ENCODE results near the gene MTREX. TPM values are rescaled to one million over a fixed set of nuclear protein-coding genes. Genes with fewer than 3 reads are reported as not detected.

Gene MTREX
- total RNA-seq, 2 experiments from 2014 or later = 62.7 to 125 TPM

- ChIA-PET CTCF (ENCODE audit: unreplicated experiment) (no interaction called here), POLR2A (no interaction called here)
- no peaks in the 10 kb centered on the region for H3K9me3 ChIP-seq (ENCODE audit: low read length)
- H2AFZ ChIP-seq (ENCODE audit: low read length) = no peak overlapping the region
- H3K4me3 ChIP-seq (ENCODE audit: low read depth, low read length, poor library complexity, severe bottlenecking) = no peak overlapping the region
- no peaks in the 10 kb centered on the region for H3K4me1 ChIP-seq (ENCODE audit: insufficient read depth, low read length, poor library complexity, severe bottlenecking)
- H4K20me1 ChIP-seq (ENCODE audit: insufficient read depth, low read length) = no peaks in the 10 kb centered on the region
- no peak overlapping the region for H3K27ac ChIP-seq (ENCODE audit: low read depth, low read length, poor library complexity, severe bottlenecking)
- no peaks in the 10 kb centered on the region for H3K79me2 ChIP-seq (ENCODE audit: insufficient read depth, low read depth, low read length)
- peaks cover 93% of the 10 kb centered on the region for H3K36me3 ChIP-seq (ENCODE audit: insufficient read depth, low read length)
- TF ChIP-seq CTCF (conservative IDR thresholded peaks at IDR 0.05; ENCODE audit: low read length) (no peak), EZH2phosphoT487 (IDR thresholded peaks at IDR 0.05; ENCODE audit: borderline replicate concordance, low read depth, low read length) (no peak)
- no TSS peak for BruUV-seq (replicated peaks)
- no peak for DNase-seq (ENCODE audit: low spot score)
- H3K4me2 ChIP-seq (ENCODE audit: low read length) = no peak overlapping the region
- H3K9me2 ChIP-seq (ENCODE audit: insufficient read depth, low read length) = no peaks in the 10 kb centered on the region
- intact Hi-C loops (cut with micrococcal nuclease; ENCODE audit: unreplicated experiment) = no loop called here
These were observed 49.1 kb downstream of the MTREX start for GRCh38 chr5:55356896-55357295.

- Histone ChIP-seq H3K9me3 (ENCODE audit: low read length) (no peaks in the 10 kb centered on the region), H2AFZ (ENCODE audit: low read length) (no peak overlapping the region), H3K4me2 (ENCODE audit: low read length) (no peak overlapping the region), H3K4me3 (ENCODE audit: low read depth, low read length, poor library complexity, severe bottlenecking) (no peak overlapping the region), H3K27ac (ENCODE audit: low read depth, low read length, poor library complexity, severe bottlenecking) (no peak overlapping the region), H3K9me2 (ENCODE audit: insufficient read depth, low read length) (no peaks in the 10 kb centered on the region), H3K36me3 (ENCODE audit: insufficient read depth, low read length) (peaks cover 79% of the 10 kb centered on the region), H4K20me1 (ENCODE audit: insufficient read depth, low read length) (no peaks in the 10 kb centered on the region), H3K79me2 (ENCODE audit: insufficient read depth, low read depth, low read length) (no peaks in the 10 kb centered on the region), H3K4me1 (ENCODE audit: insufficient read depth, low read length, poor library complexity, severe bottlenecking) (no peaks in the 10 kb centered on the region)
- DNase-seq (ENCODE audit: low spot score) = no peak
- intact Hi-C loops (cut with micrococcal nuclease; ENCODE audit: unreplicated experiment) = no loop called here
- POLR2A ChIA-PET = interaction anchor here (0.6 to 0.7 kb wide), 2 partner anchors 78 to 436 kb away, joined by 3 read pairs; no protein-coding TSS in a partner anchor
- TF ChIP-seq CTCF (conservative IDR thresholded peaks at IDR 0.05; ENCODE audit: low read length) = no peak
- no peak for TF ChIP-seq EZH2phosphoT487 (IDR thresholded peaks at IDR 0.05; ENCODE audit: borderline replicate concordance, low read depth, low read length)
- no TSS peak for BruUV-seq (replicated peaks)
- CTCF ChIA-PET (ENCODE audit: unreplicated experiment) = interaction anchor here (0.6 kb wide), 1 partner anchor 231 kb away, joined by 3 read pairs; no protein-coding TSS in a partner anchor
These were observed 52.4 kb downstream of the MTREX start for GRCh38 chr5:55360190-55360589.

- Histone ChIP-seq H3K4me3 (ENCODE audit: low read depth, low read length, poor library complexity, severe bottlenecking) (no peak overlapping the region), H2AFZ (ENCODE audit: low read length) (no peak overlapping the region), H4K20me1 (ENCODE audit: insufficient read depth, low read length) (no peaks in the 10 kb centered on the region), H3K27ac (ENCODE audit: low read depth, low read length, poor library complexity, severe bottlenecking) (no peak overlapping the region), H3K36me3 (ENCODE audit: insufficient read depth, low read length) (peaks cover 76% of the 10 kb centered on the region), H3K4me2 (ENCODE audit: low read length) (no peak overlapping the region), H3K9me2 (ENCODE audit: insufficient read depth, low read length) (no peaks in the 10 kb centered on the region), H3K4me1 (ENCODE audit: insufficient read depth, low read length, poor library complexity, severe bottlenecking) (no peaks in the 10 kb centered on the region), H3K79me2 (ENCODE audit: insufficient read depth, low read depth, low read length) (no peaks in the 10 kb centered on the region), H3K9me3 (ENCODE audit: low read length) (no peaks in the 10 kb centered on the region)
- intact Hi-C loops (cut with micrococcal nuclease; ENCODE audit: unreplicated experiment) = no loop called here
- CTCF ChIA-PET (ENCODE audit: unreplicated experiment) = no interaction called here
- BruUV-seq (replicated peaks) = no TSS peak
- POLR2A ChIA-PET = interaction anchor here (0.6 kb wide), 1 partner anchor 134 kb away, joined by 4 read pairs; no protein-coding TSS in a partner anchor
- DNase-seq (ENCODE audit: low spot score) = no peak
- TF ChIP-seq CTCF (conservative IDR thresholded peaks at IDR 0.05; ENCODE audit: low read length) (no peak), EZH2phosphoT487 (IDR thresholded peaks at IDR 0.05; ENCODE audit: borderline replicate concordance, low read depth, low read length) (no peak)
These were observed 56.1 kb downstream of the MTREX start for GRCh38 chr5:55363856-55364255.
